GM18870 (cell line): ENCODE data around the gene KRTAP9-8.
"Not testable (repeated sequence)": the region's sequence is repeated elsewhere in the genome, so short reads cannot be mapped to it uniquely, and the experiment has no call there.

Experiments
- ATAC-seq: cut with Tn5 transposase; IDR thresholded peaks from one replicate; pipeline ENCODE4 v1.9.1; 2021; ENCODE audit warnings: moderate library complexity; ENCODE audit not compliant: unreplicated experiment

The KRTAP9-8 gene

GRCh38 chr17:41255381-41256290 is 17.8 kb downstream of the KRTAP9-8 start, which contains the start of gene KRTAP9-9:
KRTAP9-9 (plus strand) TSS chr17:41255384.
- not testable (repeated sequence) for ATAC-seq

GRCh38 chr17:41256291-41256685 is 18.5 kb downstream of the KRTAP9-8 start:
- no peak for ATAC-seq

- ATAC-seq = no peak
Observed at GRCh38 chr17:41258406-41258805, 20.6 kb downstream of the KRTAP9-8 start.

DNA sequence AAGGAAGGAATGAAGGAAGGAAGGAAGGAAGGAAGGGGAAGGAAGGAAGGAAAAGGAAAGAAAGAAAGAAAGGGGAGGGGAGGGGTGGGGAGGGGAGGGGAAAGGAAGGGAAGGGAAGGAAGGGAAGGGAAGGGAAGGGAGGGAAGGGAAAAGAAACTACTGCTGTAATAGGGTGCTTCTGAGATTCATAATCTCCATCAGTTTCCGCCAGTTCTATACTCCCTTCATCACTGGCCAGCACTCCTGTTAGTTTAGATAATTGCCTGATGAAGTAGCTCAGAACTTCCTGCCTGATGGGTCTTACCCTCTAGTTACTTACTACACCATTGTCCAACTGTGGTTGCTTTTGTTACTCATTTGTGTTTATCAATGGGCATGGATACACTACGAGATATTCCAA is 25.4 kb downstream of the KRTAP9-8 start:
- no peak for ATAC-seq

DNA sequence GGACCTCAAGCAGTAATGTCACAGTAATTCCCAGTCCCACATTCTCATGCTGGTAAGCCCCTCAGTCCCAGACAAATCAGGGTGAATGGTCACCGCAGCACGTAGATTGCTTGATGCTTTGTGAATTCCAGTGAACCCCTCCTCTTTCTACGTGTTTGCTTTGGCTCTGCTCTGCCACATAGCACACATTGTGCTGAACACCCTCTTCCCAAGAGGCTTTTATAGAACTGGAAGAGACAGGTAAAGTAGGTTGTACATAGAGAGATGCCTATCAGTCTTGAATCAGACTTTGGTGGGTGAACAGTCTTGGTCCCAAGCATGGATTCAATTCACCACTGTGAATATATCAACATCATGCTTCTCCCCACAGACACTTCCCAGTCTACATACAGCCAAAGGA is 26.8 kb downstream of the KRTAP9-8 start:
- ATAC-seq = no peak

GRCh38 chr17:41265078-41265477 is 27.3 kb downstream of the KRTAP9-8 start, which contains the start of gene KRTAP9-6:
KRTAP9-6 (plus strand) TSS chr17:41265378; CDS start chr17:41265378, 0 bp downstream.
- no peak for ATAC-seq

- ATAC-seq = no peak
Observed at GRCh38 chr17:41267711-41268110, 29.9 kb downstream of the KRTAP9-8 start.

- not testable (repeated sequence) for ATAC-seq
Observed at GRCh38 chr17:41271323-41271722, 33.5 kb downstream of the KRTAP9-8 start.

- no peak for ATAC-seq
Observed at GRCh38 chr17:41271858-41272257, 34.1 kb downstream of the KRTAP9-8 start.

- not testable (repeated sequence) for ATAC-seq
Observed at GRCh38 chr17:41275648-41276190, 37.9 kb downstream of the KRTAP9-8 start, which contains the start of gene KRTAP9-7. KRTAP9-7 (plus strand) TSS chr17:41275698; CDS start chr17:41275698, 0 bp downstream.

DNA sequence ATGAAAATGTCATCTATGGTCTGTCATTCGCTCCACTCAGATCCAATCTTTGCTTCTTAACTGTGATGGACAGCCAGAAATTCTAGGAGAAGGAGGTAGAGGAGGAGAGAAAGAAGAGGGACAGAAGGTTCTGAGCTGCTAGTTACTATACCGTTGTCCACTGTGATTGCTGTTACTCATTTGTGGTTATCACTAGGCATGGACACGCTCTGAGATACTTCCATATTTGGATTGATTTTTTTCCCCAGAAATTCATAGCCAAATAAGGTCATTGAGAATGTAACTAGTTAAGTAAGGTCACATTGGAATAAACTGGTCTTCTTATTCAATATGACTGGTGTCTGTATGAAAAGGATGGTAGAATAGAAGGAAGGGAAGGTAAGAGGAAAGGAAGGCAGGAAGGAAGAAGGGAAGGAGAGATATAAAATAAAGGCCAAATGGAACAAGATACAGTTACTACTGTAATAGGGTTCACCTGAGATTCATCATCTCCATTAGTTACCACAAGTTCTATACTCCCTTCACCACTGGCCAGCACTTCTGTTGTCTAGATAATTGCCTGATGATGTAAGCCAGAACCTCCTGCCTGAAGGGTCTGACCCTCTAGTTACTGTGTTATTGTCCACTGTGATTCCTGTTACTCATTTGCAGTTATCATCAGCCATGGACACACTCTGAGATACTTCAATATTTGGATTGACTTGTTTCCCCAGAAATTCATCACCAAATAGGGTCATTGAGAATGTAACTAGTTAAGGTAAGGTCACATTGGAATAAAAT is 40.6 kb downstream of the KRTAP9-8 start:
- ATAC-seq = no peak

DNA sequence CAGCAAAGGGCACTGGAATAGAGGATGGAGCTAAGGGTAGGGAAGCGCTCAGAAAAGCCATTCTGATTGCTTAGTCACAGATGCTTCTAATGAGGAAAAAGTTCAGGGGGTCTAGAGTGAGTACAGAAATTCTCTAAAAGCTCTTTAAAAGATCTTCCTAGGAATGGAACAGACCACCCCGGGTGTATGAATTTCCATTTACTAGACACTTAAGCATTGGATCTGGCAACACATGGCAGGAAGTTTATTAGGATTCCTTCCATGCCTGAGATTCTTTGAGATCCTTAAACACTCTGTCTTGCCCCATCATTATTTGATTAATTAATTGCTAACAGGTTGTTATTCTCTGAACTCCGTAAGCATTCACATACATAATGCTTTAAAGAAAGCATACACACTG is 46.2 kb downstream of the KRTAP9-8 start:
- ATAC-seq = no peak

DNA sequence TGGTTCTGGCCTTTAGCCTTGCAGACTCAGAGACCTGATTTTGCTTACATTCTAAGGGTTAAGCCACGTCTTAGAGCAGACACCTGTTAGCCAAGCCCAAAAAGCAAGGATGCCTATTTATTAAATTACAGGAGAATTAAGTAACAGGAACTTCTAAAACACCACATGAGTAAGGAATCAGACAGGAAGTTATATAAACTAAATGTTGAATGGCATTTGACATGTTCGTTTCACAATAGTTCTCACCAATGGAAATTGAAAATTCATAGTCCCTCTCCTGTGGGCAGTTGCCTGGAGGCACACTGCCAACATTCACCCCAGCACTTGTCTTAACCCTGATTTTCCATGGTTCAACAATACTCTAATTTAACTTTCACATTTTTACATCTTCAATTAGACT is 46.7 kb downstream of the KRTAP9-8 start:
- ATAC-seq = no peak

- no peak for ATAC-seq
Observed at GRCh38 chr17:41287050-41287449, 49.3 kb downstream of the KRTAP9-8 start.
